Peyer's patch (tissue), 4 donors: Measurements from ENCODE around the gene SIL1. TPM values are rescaled to one million over a fixed set of nuclear protein-coding genes. Genes with fewer than 3 reads are reported as not detected.

Experiments used
- DNase-seq, 3 donors: peaks; one replicate each; pipeline ENCODE4 v3.0.0-alpha.2; 2017 to 2019
- H3K27ac ChIP-seq, 4 donors: fragments of 200-600 bp; sonication (generic); one replicate each; pipeline ENCODE4 v1.5.1; 2016 to 2019
- H3K27me3 ChIP-seq, 2 donors: fragments of 200-600 bp; sonication (generic); one replicate each; pipeline ENCODE4 v1.5.1; 2019
- H3K36me3 ChIP-seq, 3 donors: fragments of 200-600 bp; sonication (generic); one replicate each; pipeline ENCODE4 v1.5.1; 2016 to 2019
- H3K4me1 ChIP-seq, 4 donors: fragments of 200-600 bp; sonication (generic); one replicate each; pipeline ENCODE4 v1.5.1; 2016 to 2019
- H3K4me3 ChIP-seq, 4 donors: fragments of 200-600 bp; sonication (generic); 1 replicate in 3 of 4; 2 replicates in 1 of 4; pipeline ENCODE4 v1.5.1; 2016 to 2019; ENCODE audit warnings: mild to moderate bottlenecking in 1 of 4
- H3K9me3 ChIP-seq, 4 donors: fragments of 200-600 bp; sonication (generic); one replicate each; pipeline ENCODE4 v1.5.1; 2016 to 2019; ENCODE audit warnings: mild to moderate bottlenecking in 1 of 4
- POLR2A ChIP-seq, 2 donors: fragments of 450-650 bp; IDR thresholded peaks; one replicate each; pipeline ENCODE4 v1.5.1; 2017; ENCODE audit warnings: antibody characterized with exemption in 2 of 2, mild to moderate bottlenecking in 2 of 2, moderate library complexity in 2 of 2
- total RNA-seq, 4 donors: library from RNA; depleted of rRNA; stranded (reverse); fragments of >200 nt; gene quantifications; one replicate each; pipeline ENCODE4 v1.1.0, GENCODE V29; 2016
- TF ChIP-seq, protein P1 (sequence below), 6 experiments: fragments of 450-650 bp in 4 of 6; fragments of 200-600 bp in 2 of 6; sonication (generic) in 1 of 6; IDR thresholded peaks; one replicate each; pipeline ENCODE4 v1.5.1; 2017 to 2019; ENCODE audit warnings: antibody characterized with exemption in 6 of 6, mild to moderate bottlenecking in 3 of 6, moderate library complexity in 1 of 6

SIL1 gene
- total RNA-seq, 4 donors from 2014 or later, result 23.6 to 84.2 (median 39.2) TPM

DNA sequence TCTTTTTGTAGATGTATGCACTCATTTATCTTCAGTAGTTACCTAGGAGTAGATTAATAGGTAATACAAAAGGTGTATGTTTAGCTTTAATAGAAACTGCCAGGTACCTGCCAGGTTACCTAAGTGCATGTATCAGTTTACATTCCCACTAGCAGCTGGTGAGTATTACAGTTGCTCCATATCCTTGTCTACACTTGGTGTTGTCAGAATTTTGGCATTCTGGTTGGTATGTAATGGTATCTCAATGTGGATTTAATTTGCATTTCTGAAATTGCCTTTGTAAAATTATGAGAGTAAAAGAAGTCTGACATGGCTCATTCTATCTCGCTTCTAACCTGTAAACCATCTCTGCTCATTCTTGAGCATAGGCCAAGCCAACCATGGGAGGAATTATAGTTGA lies 38.3 kb upstream of the SIL1 start:
- Histone ChIP-seq H3K27ac (no peak overlapping the region), H3K36me3 (no peaks in the 10 kb centered on the region), H3K4me3 (no peak overlapping the region), H3K27me3 (no peaks in the 10 kb centered on the region), H3K4me1 (no peaks in the 10 kb centered on the region), H3K9me3 (no peaks in the 10 kb centered on the region)
- no peak for DNase-seq
- TF ChIP-seq, protein P1, sequence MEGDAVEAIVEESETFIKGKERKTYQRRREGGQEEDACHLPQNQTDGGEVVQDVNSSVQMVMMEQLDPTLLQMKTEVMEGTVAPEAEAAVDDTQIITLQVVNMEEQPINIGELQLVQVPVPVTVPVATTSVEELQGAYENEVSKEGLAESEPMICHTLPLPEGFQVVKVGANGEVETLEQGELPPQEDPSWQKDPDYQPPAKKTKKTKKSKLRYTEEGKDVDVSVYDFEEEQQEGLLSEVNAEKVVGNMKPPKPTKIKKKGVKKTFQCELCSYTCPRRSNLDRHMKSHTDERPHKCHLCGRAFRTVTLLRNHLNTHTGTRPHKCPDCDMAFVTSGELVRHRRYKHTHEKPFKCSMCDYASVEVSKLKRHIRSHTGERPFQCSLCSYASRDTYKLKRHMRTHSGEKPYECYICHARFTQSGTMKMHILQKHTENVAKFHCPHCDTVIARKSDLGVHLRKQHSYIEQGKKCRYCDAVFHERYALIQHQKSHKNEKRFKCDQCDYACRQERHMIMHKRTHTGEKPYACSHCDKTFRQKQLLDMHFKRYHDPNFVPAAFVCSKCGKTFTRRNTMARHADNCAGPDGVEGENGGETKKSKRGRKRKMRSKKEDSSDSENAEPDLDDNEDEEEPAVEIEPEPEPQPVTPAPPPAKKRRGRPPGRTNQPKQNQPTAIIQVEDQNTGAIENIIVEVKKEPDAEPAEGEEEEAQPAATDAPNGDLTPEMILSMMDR (IDR thresholded peaks at IDR 0.05), result no peak
- no peak for TF ChIP-seq POLR2A (IDR thresholded peaks at IDR 0.05)

DNA sequence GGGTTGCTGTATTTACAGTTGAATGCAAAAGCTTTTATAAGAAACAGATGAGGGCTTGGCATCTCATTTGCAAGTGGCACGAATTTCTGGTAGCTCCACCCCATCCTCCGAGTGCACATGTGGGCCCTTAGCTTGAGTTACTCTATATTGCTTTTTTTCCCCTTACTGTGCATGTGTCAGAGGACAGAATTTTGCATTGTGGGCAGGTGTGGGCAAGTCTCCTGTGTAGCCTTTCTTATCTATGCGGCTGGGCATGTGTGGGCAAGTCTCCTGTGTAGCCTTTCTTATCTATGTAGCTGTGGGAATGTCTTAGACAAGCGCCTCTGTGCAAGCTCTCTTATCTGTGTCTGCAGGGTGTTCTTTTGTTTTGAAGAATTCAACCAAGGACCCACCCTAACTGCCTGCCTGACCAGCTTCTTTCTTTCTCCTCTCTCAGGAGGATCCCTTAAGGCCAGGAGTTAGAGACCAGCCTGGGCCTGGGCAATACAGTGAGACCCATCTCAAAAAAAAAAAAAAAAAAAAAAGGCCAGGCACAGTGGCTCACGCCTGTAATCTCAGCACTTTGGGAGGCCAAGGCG lies 34.1 kb upstream of the SIL1 start:
- no peak for TF ChIP-seq POLR2A (IDR thresholded peaks at IDR 0.05)
- TF ChIP-seq, protein P1 (IDR thresholded peaks at IDR 0.05), result no peak
- Histone ChIP-seq H3K9me3 (no peaks in the 10 kb centered on the region), H3K4me1 (no peaks in the 10 kb centered on the region), H3K27me3 (no peaks in the 10 kb centered on the region), H3K4me3 (no peak overlapping the region), H3K36me3 (no peaks in the 10 kb centered on the region), H3K27ac (no peak overlapping the region)
- no peak for DNase-seq

DNA sequence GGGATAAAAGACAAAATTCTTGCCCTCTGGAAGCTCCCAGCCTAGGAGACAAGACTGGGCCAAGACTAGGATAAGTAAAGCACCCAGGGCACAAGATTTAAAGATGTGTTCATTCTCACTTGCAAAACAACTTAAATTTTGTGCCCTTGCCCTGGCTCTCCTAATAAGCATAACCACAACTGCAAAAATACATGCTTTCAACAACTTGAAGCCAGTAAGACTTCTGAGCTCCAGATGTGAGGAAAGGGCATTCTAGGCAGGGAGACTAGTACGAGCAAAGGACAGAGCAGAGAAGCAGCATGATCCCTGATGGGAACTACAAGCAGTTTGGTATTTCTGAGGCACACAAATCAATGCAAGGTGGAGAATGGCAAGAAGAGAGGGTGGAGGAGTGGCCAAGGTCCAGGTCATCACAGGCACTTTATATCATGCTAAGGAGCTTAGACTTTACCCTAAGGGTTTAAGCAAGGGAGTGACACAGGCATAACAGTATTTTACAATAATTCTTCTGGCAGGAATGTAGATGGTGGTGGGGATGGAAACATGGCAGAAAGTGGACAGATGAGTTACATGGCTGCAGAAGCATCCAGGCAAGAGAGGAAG lies 30.1 kb upstream of the SIL1 start:
- no peaks in the 10 kb centered on the region for H3K9me3 ChIP-seq
- no peak overlapping the region for H3K27ac ChIP-seq
- H3K36me3 ChIP-seq, result no peaks in the 10 kb centered on the region
- H3K4me1 ChIP-seq, result no peaks in the 10 kb centered on the region
- no peaks in the 10 kb centered on the region for H3K27me3 ChIP-seq
- peak in 1 of 3 donors; percentile 49 for DNase-seq
- TF ChIP-seq, protein P1 (IDR thresholded peaks at IDR 0.05), result no peak
- TF ChIP-seq POLR2A (IDR thresholded peaks at IDR 0.05), result no peak
- no peak overlapping the region for H3K4me3 ChIP-seq

DNA sequence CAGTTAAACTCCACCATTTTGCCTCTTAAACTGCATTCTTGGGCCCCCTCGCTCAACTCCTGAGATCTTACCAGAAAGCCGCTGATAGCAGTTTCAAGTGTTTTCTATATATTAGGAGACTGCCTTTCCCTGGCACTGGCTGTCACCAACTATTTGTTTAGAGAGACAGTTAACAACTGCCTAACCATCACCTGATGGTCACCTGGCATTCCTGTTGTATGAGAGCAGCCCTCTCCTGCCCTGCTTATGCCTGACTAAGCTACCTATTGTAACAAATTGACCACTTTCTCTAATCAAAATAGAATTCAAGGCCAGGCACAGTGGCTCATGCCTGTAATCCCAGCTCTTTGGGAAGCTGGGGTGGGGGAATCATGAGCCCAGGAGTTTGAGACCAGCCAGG lies 28.0 kb upstream of the SIL1 start:
- no peaks in the 10 kb centered on the region for H3K36me3 ChIP-seq
- no peaks in the 10 kb centered on the region for H3K4me1 ChIP-seq
- no peak for DNase-seq
- TF ChIP-seq, protein P1 (IDR thresholded peaks at IDR 0.05), result no peak
- TF ChIP-seq POLR2A (IDR thresholded peaks at IDR 0.05), result no peak
- H3K27ac ChIP-seq, result no peak overlapping the region
- H3K9me3 ChIP-seq, result no peaks in the 10 kb centered on the region
- H3K27me3 ChIP-seq, result no peaks in the 10 kb centered on the region
- no peak overlapping the region for H3K4me3 ChIP-seq

DNA sequence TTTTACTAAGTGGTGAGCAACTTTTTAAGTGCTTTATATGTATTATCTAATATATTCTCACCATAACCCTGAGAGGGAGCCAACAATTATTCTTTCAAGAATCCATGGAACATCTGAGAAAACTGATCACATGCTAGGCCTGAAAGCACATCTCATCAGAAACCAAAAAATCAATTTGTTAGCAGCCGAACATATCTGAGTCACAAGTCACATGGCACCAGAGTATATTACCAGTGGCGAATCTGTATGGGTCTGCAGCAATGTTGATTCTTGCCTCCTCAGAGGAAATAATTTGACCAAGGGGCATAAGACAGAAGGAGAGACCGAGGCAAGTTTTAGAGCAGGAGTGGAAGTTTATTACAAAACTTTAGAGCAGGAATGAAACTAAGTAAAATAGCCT lies 25.3 kb upstream of the SIL1 start:
- H3K36me3 ChIP-seq, result no peaks in the 10 kb centered on the region
- no peaks in the 10 kb centered on the region for H3K4me1 ChIP-seq
- no peak for DNase-seq
- H3K4me3 ChIP-seq, result no peak overlapping the region
- TF ChIP-seq, protein P1 (IDR thresholded peaks at IDR 0.05), result no peak
- no peak for TF ChIP-seq POLR2A (IDR thresholded peaks at IDR 0.05)
- H3K27ac ChIP-seq, result no peak overlapping the region
- no peaks in the 10 kb centered on the region for H3K9me3 ChIP-seq
- H3K27me3 ChIP-seq, result no peaks in the 10 kb centered on the region
